Stomach (tissue), 9 donors: ENCODE measurements around the gene PTBP3. TPM values are rescaled to one million over a fixed set of nuclear protein-coding genes. Genes with fewer than 3 reads are reported as not detected.

Experiments
- DNase-seq, 2 donors: peaks; one replicate each; pipeline versions ENCODE4 v3.0.0 to v3.0.0-alpha.2; 2013 to 2019
- H3K27ac ChIP-seq, 5 donors: fragments of 200-600 bp in 4 of 5; sonication (generic) in 4 of 5; one replicate each; pipeline ENCODE4 v1.5.1; 2013 to 2019; ENCODE audit warnings: mild to moderate bottlenecking in 1 of 5, moderate library complexity in 1 of 5
- H3K27me3 ChIP-seq, 3 donors: fragments of 200-600 bp; sonication (generic); one replicate each; pipeline ENCODE4 v1.5.1; 2017 to 2019; ENCODE audit warnings: mixed run types in 1 of 3
- H3K36me3 ChIP-seq, 4 donors: fragments of 200-600 bp; sonication (generic); 1 replicate in 3 of 4; 2 replicates in 1 of 4; pipeline ENCODE4 v1.5.1; 2016 to 2019
- H3K4me1 ChIP-seq, 4 donors: fragments of 200-600 bp; sonication (generic); one replicate each; pipeline ENCODE4 v1.5.1; 2016 to 2019
- H3K4me3 ChIP-seq, 4 donors: fragments of 200-600 bp; sonication (generic) in 3 of 4; one replicate each; pipeline ENCODE4 v1.5.1; 2016 to 2019; ENCODE audit warnings: mild to moderate bottlenecking in 1 of 4
- H3K9me3 ChIP-seq, 4 donors: fragments of 200-600 bp; sonication (generic); one replicate each; pipeline ENCODE4 v1.5.1; 2016 to 2019
- CTCF ChIP-seq, 7 experiments: fragments of 450-650 bp in 4 of 7; fragments of 200-600 bp in 3 of 7; sonication (generic) in 3 of 7; IDR thresholded peaks; one replicate each; pipeline ENCODE4 v1.5.1; 2016 to 2019; ENCODE audit warnings: antibody characterized with exemption in 7 of 7, control low read depth in 2 of 7, mild to moderate bottlenecking in 1 of 7
- EP300 ChIP-seq: sonication (generic); formaldehyde crosslinking; IDR thresholded peaks from one replicate; pipeline ENCODE4 v1.6.1; 2017; ENCODE audit warnings: antibody characterized with exemption
- POLR2A ChIP-seq, 4 donors: fragments of 450-650 bp; IDR thresholded peaks; one replicate each; pipeline ENCODE4 v1.6.1; 2016; ENCODE audit warnings: antibody characterized with exemption in 4 of 4, control low read depth in 2 of 4, mild to moderate bottlenecking in 1 of 4, moderate library complexity in 1 of 4
- POLR2AphosphoS5 ChIP-seq, 3 donors: sonication (generic); formaldehyde crosslinking; IDR thresholded peaks; one replicate each; pipeline ENCODE4 v1.6.1; 2016; ENCODE audit warnings: antibody characterized with exemption in 3 of 3
- WGBS, 5 donors: extraction: QIAGEN DNeasy Blood & Tissue Kit in 3 of 5; methylation state at CpG; one replicate each; pipeline versions ENCODE4 v1.1.5 to v1.1.7; 2013 to 2018; 5-methylcytosine and 5-hydroxymethylcytosine counted together
- intact Hi-C: fragments of 100-400 bp; cut with DNase I; formaldehyde crosslinking; loops from one replicate; pipeline ENCODE4 v1.15.1; 2023; ENCODE audit warnings: low total_unique reads
- polyA plus RNA-seq, 3 donors: library from polyadenylated mRNA; stranded (reverse); fragments of 200-250 nt; gene quantifications; one replicate each; pipeline ENCODE4 v1.2.3, GENCODE V29; 2013
- total RNA-seq, 5 donors: library from RNA; depleted of rRNA; stranded (reverse); fragments of >200 nt; gene quantifications; one replicate each; pipeline versions ENCODE4 v1.1.0 to v1.2.3, GENCODE V29; 2014 to 2016
- donor health status: healthy with polysubstance abuse.
- donor health status: Bipolar disorder and iron deficiency.
- donor health status: healthy.

The PTBP3 gene
- total and polyA plus RNA-seq, 8 donors, result 11.7 to 90.7 (median 24.1) TPM

GRCh38 chr9:112242147-112242804 lies 91.1 kb downstream of the PTBP3 start:
- H3K27me3 ChIP-seq, result no peaks in the 10 kb centered on the region
- DNase-seq, result no peak
- peaks cover 0 to 14% (median 11%) of the 10 kb centered on the region in 4 donors for H3K36me3 ChIP-seq
- H3K4me1 ChIP-seq, result peaks cover 0 to 17% (median 7%) of the 10 kb centered on the region in 4 donors
- H3K27ac ChIP-seq, result no peak overlapping the region
- TF ChIP-seq EP300, result no peak
- no peak for TF ChIP-seq CTCF (IDR thresholded peaks at IDR 0.05)
- TF ChIP-seq POLR2AphosphoS5 (IDR thresholded peaks at IDR 0.05), result no peak
- TF ChIP-seq POLR2A (IDR thresholded peaks at IDR 0.05), result no peak
- H3K9me3 ChIP-seq, result no peaks in the 10 kb centered on the region
- WGBS, 5 donors, result 86 to 95% (median 87%) methylated on average over 6 of the region's 6 CpGs
- intact Hi-C loops, result no loop called here
- H3K4me3 ChIP-seq, result no peak overlapping the region

- peaks cover 0 to 16% (median 12%) of the 10 kb centered on the region in 4 donors for H3K36me3 ChIP-seq
- no peak overlapping the region for H3K27ac ChIP-seq
- TF ChIP-seq POLR2AphosphoS5 (IDR thresholded peaks at IDR 0.05) (no peak), EP300 (no peak), POLR2A (IDR thresholded peaks at IDR 0.05) (no peak), CTCF (IDR thresholded peaks at IDR 0.05) (no peak)
- no peak for DNase-seq
- 44 to 64% (median 62%) methylated on average over 2 of the region's 2 CpGs for WGBS, 5 donors
- no peak overlapping the region for H3K4me3 ChIP-seq
- H3K9me3 ChIP-seq, result no peaks in the 10 kb centered on the region
- no peaks in the 10 kb centered on the region for H3K27me3 ChIP-seq
- intact Hi-C loops, result no loop called here
- peaks cover 0 to 17% (median 7%) of the 10 kb centered on the region in 4 donors for H3K4me1 ChIP-seq
These were observed 91.9 kb downstream of the PTBP3 start for GRCh38 chr9:112241491-112241890.

GRCh38 chr9:112239708-112240107 lies 93.7 kb downstream of the PTBP3 start:
- H3K36me3 ChIP-seq, result peaks cover 0 to 9% (median 3%) of the 10 kb centered on the region in 4 donors
- TF ChIP-seq CTCF (IDR thresholded peaks at IDR 0.05), result no peak
- TF ChIP-seq POLR2A (IDR thresholded peaks at IDR 0.05), result no peak
- no peak for TF ChIP-seq POLR2AphosphoS5 (IDR thresholded peaks at IDR 0.05)
- no peak for TF ChIP-seq EP300
- DNase-seq, result no peak
- peaks cover 0 to 28% (median 4%) of the 10 kb centered on the region in 4 donors for H3K4me1 ChIP-seq
- WGBS, 5 donors, result 89 to 96% (median 95%) methylated on average over 2 of the region's 2 CpGs
- intact Hi-C loops, result no loop called here
- no peak overlapping the region for H3K27ac ChIP-seq
- no peaks in the 10 kb centered on the region for H3K9me3 ChIP-seq
- H3K4me3 ChIP-seq, result no peak overlapping the region
- H3K27me3 ChIP-seq, result no peaks in the 10 kb centered on the region

GRCh38 chr9:112239284-112239683 lies 94.1 kb downstream of the PTBP3 start:
- H3K4me1 ChIP-seq, result peaks cover 0 to 32% (median 8%) of the 10 kb centered on the region in 4 donors
- no peak overlapping the region for H3K4me3 ChIP-seq
- peaks cover 0 to 9% (median 5%) of the 10 kb centered on the region in 4 donors for H3K36me3 ChIP-seq
- H3K27ac ChIP-seq, result no peak overlapping the region
- H3K27me3 ChIP-seq, result no peaks in the 10 kb centered on the region
- no peaks in the 10 kb centered on the region for H3K9me3 ChIP-seq
- DNase-seq, result no peak
- 46 to 94% (median 90%) methylated on average over 3 of the region's 3 CpGs for WGBS, 5 donors
- no peak for TF ChIP-seq POLR2A (IDR thresholded peaks at IDR 0.05)
- TF ChIP-seq CTCF (IDR thresholded peaks at IDR 0.05), result no peak
- TF ChIP-seq POLR2AphosphoS5 (IDR thresholded peaks at IDR 0.05), result no peak
- no peak for TF ChIP-seq EP300
- intact Hi-C loops, result no loop called here
